Mononuclear cell (primary cell): ENCODE results near the gene FARSB. TPM values are rescaled to one million over a fixed set of nuclear protein-coding genes. Genes with fewer than 3 reads are reported as not detected.

Experiments
- H3K27me3 ChIP-seq: 2 replicates; pipeline ENCODE4 v1.6.0; 2011; ENCODE audit warnings: low read length, control low read depth; ENCODE audit not compliant: insufficient read depth
- H3K4me1 ChIP-seq: 2 replicates; pipeline ENCODE4 v1.5.1; 2011; ENCODE audit warnings: mild to moderate bottlenecking, low read length, control low read depth; ENCODE audit not compliant: insufficient read depth
- H3K4me3 ChIP-seq: 2 replicates; pipeline ENCODE4 v1.5.1; 2011; ENCODE audit warnings: mild to moderate bottlenecking, low read length, moderate library complexity
- H3K9me3 ChIP-seq: 2 replicates; pipeline ENCODE4 v1.5.1; 2011; ENCODE audit warnings: low read depth, mild to moderate bottlenecking, control low read depth, low read length
- total RNA-seq: library from RNA; depleted of rRNA; stranded (reverse); fragments of >200 nt; gene quantifications from one replicate; pipeline ENCODE4 v1.2.3, GENCODE V29; 2012

The FARSB gene
- total RNA-seq, 1 donor: 9.3 TPM

- H3K9me3 ChIP-seq: no peaks in the 10 kb centered on the region
- no peaks in the 10 kb centered on the region for H3K4me1 ChIP-seq
- no peaks in the 10 kb centered on the region for H3K27me3 ChIP-seq
- H3K4me3 ChIP-seq: no peak overlapping the region
These were observed 92.0 kb downstream of the FARSB start for GRCh38 chr2:222563936-222564335.

GRCh38 chr2:222563106-222563718, 92.7 kb downstream of the FARSB start:
- Histone ChIP-seq H3K27me3 (no peaks in the 10 kb centered on the region), H3K4me1 (no peaks in the 10 kb centered on the region), H3K4me3 (no peak overlapping the region), H3K9me3 (no peaks in the 10 kb centered on the region)

- H3K4me1 ChIP-seq: no peaks in the 10 kb centered on the region
- no peaks in the 10 kb centered on the region for H3K27me3 ChIP-seq
- H3K9me3 ChIP-seq: no peaks in the 10 kb centered on the region
- H3K4me3 ChIP-seq: no peak overlapping the region
These were observed 93.9 kb downstream of the FARSB start for GRCh38 chr2:222561817-222562645.

GRCh38 chr2:222561151-222561550, 94.7 kb downstream of the FARSB start:
- Histone ChIP-seq H3K4me3 (no peak overlapping the region), H3K4me1 (no peaks in the 10 kb centered on the region), H3K9me3 (no peaks in the 10 kb centered on the region), H3K27me3 (no peaks in the 10 kb centered on the region)

- no peak overlapping the region for H3K4me3 ChIP-seq
- H3K9me3 ChIP-seq: no peaks in the 10 kb centered on the region
- peaks cover 3% of the 10 kb centered on the region for H3K27me3 ChIP-seq
- H3K4me1 ChIP-seq: no peaks in the 10 kb centered on the region
These were observed 101.4 kb downstream of the FARSB start for GRCh38 chr2:222554517-222554916.

GRCh38 chr2:222548992-222549391, 106.9 kb downstream of the FARSB start:
- H3K27me3 ChIP-seq: peaks cover 18% of the 10 kb centered on the region
- no peaks in the 10 kb centered on the region for H3K4me1 ChIP-seq
- H3K9me3 ChIP-seq: no peaks in the 10 kb centered on the region
- no peak overlapping the region for H3K4me3 ChIP-seq

GRCh38 chr2:222547083-222547482, 108.8 kb downstream of the FARSB start:
- no peaks in the 10 kb centered on the region for H3K9me3 ChIP-seq

GRCh38 chr2:222545823-222546795, 109.8 kb downstream of the FARSB start:
- Histone ChIP-seq H3K4me3 (no peak overlapping the region), H3K9me3 (no peaks in the 10 kb centered on the region), H3K4me1 (no peaks in the 10 kb centered on the region), H3K27me3 (peaks cover 17% of the 10 kb centered on the region)

More at GRCh38 chr2:222547083-222547482, 108.8 kb downstream of the FARSB start:
- Histone ChIP-seq H3K4me1 (no peaks in the 10 kb centered on the region), H3K27me3 (peaks cover 18% of the 10 kb centered on the region), H3K4me3 (no peak overlapping the region)

- Histone ChIP-seq H3K4me3 (no peak overlapping the region), H3K9me3 (no peaks in the 10 kb centered on the region), H3K4me1 (no peaks in the 10 kb centered on the region), H3K27me3 (peaks cover 15% of the 10 kb centered on the region)
These were observed 111.2 kb downstream of the FARSB start for GRCh38 chr2:222544661-222545060.

- Histone ChIP-seq H3K27me3 (peaks cover 2% of the 10 kb centered on the region), H3K9me3 (no peaks in the 10 kb centered on the region), H3K4me3 (no peak overlapping the region), H3K4me1 (no peaks in the 10 kb centered on the region)
These were observed 117.4 kb downstream of the FARSB start for GRCh38 chr2:222538535-222538934.

- Histone ChIP-seq H3K27me3 (peaks cover 2% of the 10 kb centered on the region), H3K4me1 (no peaks in the 10 kb centered on the region), H3K4me3 (no peak overlapping the region), H3K9me3 (no peaks in the 10 kb centered on the region)
These were observed 120.4 kb downstream of the FARSB start for GRCh38 chr2:222535477-222535876.

- H3K27me3 ChIP-seq: no peaks in the 10 kb centered on the region
- no peaks in the 10 kb centered on the region for H3K9me3 ChIP-seq
- H3K4me3 ChIP-seq: no peak overlapping the region
- H3K4me1 ChIP-seq: no peaks in the 10 kb centered on the region
These were observed 123.6 kb downstream of the FARSB start for GRCh38 chr2:222532315-222532714.

GRCh38 chr2:222526480-222527277, 129.2 kb downstream of the FARSB start:
- Histone ChIP-seq H3K9me3 (no peaks in the 10 kb centered on the region), H3K4me1 (no peaks in the 10 kb centered on the region), H3K27me3 (no peaks in the 10 kb centered on the region), H3K4me3 (no peak overlapping the region)

- no peaks in the 10 kb centered on the region for H3K9me3 ChIP-seq
- H3K27me3 ChIP-seq: no peaks in the 10 kb centered on the region
- H3K4me3 ChIP-seq: no peak overlapping the region
- H3K4me1 ChIP-seq: no peaks in the 10 kb centered on the region
These were observed 130.1 kb downstream of the FARSB start for GRCh38 chr2:222525811-222526210.
